Astrocyte (in vitro differentiated cells and primary cell): Measurements from ENCODE around the gene VPS37C. TPM values are rescaled to one million over a fixed set of nuclear protein-coding genes. Genes with fewer than 3 reads are reported as not detected.
"Not testable (repeated sequence)": the region's sequence is repeated elsewhere in the genome, so short reads cannot be mapped to it uniquely, and the experiment has no call there.

Experiments used
- DNase-seq: peaks from one replicate; pipeline ENCODE4 v3.0.0-alpha.2; 2010; ENCODE audit warnings: low read depth
- FAIRE-seq: peaks from 2 replicates; lab custom pipeline; 2011; peaks lifted over from hg19 to GRCh38; lab: Jason Lieb, UNC
- H2AFZ ChIP-seq: 2 replicates; pipeline ENCODE4 v1.6.0; 2012; ENCODE audit warnings: low read depth, low read length, inconsistent platforms
- H3K27ac ChIP-seq: 2 replicates; pipeline ENCODE4 v1.5.1; 2011; ENCODE audit warnings: low read depth, low read length, inconsistent platforms
- H3K27me3 ChIP-seq: 2 replicates; pipeline ENCODE4 v1.6.0; 2011; ENCODE audit warnings: low read length, inconsistent platforms; ENCODE audit not compliant: insufficient read depth
- H3K36me3 ChIP-seq: 2 replicates; pipeline ENCODE4 v1.5.1; 2011; ENCODE audit warnings: low read length, inconsistent platforms; ENCODE audit not compliant: insufficient read depth
- H3K4me1 ChIP-seq: 2 replicates; pipeline ENCODE4 v1.5.1; 2011; ENCODE audit warnings: low read length, inconsistent platforms; ENCODE audit not compliant: insufficient read depth
- H3K4me2 ChIP-seq: 2 replicates; pipeline ENCODE4 v1.6.0; 2012; ENCODE audit warnings: low read length, inconsistent platforms
- H3K4me3 ChIP-seq: 2 replicates; pipeline ENCODE4 v1.5.1; 2011; ENCODE audit warnings: low read depth, mild to moderate bottlenecking, low read length, inconsistent platforms; ENCODE audit not compliant: insufficient read depth
- H3K79me2 ChIP-seq: 2 replicates; pipeline ENCODE4 v1.6.0; 2012; ENCODE audit warnings: mild to moderate bottlenecking, low read length, inconsistent platforms; ENCODE audit not compliant: insufficient read depth
- H3K9ac ChIP-seq: 2 replicates; pipeline ENCODE4 v1.6.0; 2012; ENCODE audit warnings: mild to moderate bottlenecking, low read length, inconsistent platforms
- H3K9me3 ChIP-seq: 2 replicates; pipeline ENCODE4 v1.5.1; 2012; ENCODE audit warnings: low read depth, mild to moderate bottlenecking, low read length, inconsistent platforms; ENCODE audit not compliant: insufficient read depth
- H4K20me1 ChIP-seq: 2 replicates; pipeline ENCODE4 v1.6.0; 2012; ENCODE audit warnings: low read length, inconsistent platforms; ENCODE audit not compliant: insufficient read depth
- H3K27ac Mint-ChIP-seq: one replicate; pipeline ENCODE4 v1.8.0; 2021; ENCODE audit warnings: mild to moderate bottlenecking, mixed read lengths; ENCODE audit not compliant: unreplicated experiment
- H3K27me3 Mint-ChIP-seq: one replicate; pipeline ENCODE4 v1.8.0; 2021; ENCODE audit warnings: low read depth, mixed read lengths; ENCODE audit not compliant: unreplicated experiment
- H3K36me3 Mint-ChIP-seq: one replicate; pipeline ENCODE4 v1.8.0; 2021; ENCODE audit warnings: low read depth, mixed read lengths; ENCODE audit not compliant: unreplicated experiment
- H3K4me1 Mint-ChIP-seq: one replicate; pipeline ENCODE4 v1.8.0; 2021; ENCODE audit warnings: low read depth, mixed read lengths; ENCODE audit not compliant: unreplicated experiment
- H3K4me3 Mint-ChIP-seq: one replicate; pipeline ENCODE4 v1.8.0; 2021; ENCODE audit warnings: mild to moderate bottlenecking, moderate library complexity, mixed read lengths; ENCODE audit not compliant: unreplicated experiment
- H3K9me3 Mint-ChIP-seq: one replicate; pipeline ENCODE4 v1.8.0; 2021; ENCODE audit warnings: mild to moderate bottlenecking, mixed read lengths; ENCODE audit not compliant: unreplicated experiment
- EZH2 ChIP-seq: IDR thresholded peaks from 2 replicates; pipeline ENCODE4 v1.6.1; 2012; ENCODE audit warnings: mild to moderate bottlenecking, low read length, inconsistent platforms; ENCODE audit not compliant: insufficient read depth
- total RNA-seq: library from RNA; stranded (reverse); gene quantifications from 2 replicates; pipeline ENCODE4 v1.2.1, GENCODE V29; 2021
- TF ChIP-seq, protein P1 (sequence below): IDR thresholded peaks from 2 replicates; pipeline ENCODE4 v1.5.1; 2011; ENCODE audit warnings: low read depth, mild to moderate bottlenecking, inconsistent platforms, low read length, moderate library complexity; ENCODE audit not compliant: insufficient read depth

VPS37C gene
- total RNA-seq, 1 donor from 2014 or later: 18.1 TPM

DNA sequence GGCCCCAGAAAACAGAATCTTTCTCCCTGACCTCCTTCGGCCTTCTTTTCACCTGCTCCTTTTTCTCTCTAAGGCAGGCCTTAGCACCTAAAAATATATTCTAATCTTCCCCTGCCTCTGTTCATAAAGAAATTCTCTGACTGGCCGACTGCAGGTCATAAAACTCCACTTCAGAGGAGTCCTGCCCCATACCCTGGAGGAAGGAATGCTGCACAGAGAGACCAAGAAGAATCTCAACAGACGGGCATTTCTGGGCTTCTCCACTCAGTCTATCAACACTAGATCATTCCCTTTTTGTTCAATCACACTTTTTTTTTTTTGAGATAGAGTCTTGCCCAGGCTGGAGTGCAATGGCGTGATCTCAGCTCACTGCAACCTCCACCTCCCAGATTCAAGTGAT is 22.4 kb upstream of the VPS37C start:
- TF ChIP-seq, protein P1, sequence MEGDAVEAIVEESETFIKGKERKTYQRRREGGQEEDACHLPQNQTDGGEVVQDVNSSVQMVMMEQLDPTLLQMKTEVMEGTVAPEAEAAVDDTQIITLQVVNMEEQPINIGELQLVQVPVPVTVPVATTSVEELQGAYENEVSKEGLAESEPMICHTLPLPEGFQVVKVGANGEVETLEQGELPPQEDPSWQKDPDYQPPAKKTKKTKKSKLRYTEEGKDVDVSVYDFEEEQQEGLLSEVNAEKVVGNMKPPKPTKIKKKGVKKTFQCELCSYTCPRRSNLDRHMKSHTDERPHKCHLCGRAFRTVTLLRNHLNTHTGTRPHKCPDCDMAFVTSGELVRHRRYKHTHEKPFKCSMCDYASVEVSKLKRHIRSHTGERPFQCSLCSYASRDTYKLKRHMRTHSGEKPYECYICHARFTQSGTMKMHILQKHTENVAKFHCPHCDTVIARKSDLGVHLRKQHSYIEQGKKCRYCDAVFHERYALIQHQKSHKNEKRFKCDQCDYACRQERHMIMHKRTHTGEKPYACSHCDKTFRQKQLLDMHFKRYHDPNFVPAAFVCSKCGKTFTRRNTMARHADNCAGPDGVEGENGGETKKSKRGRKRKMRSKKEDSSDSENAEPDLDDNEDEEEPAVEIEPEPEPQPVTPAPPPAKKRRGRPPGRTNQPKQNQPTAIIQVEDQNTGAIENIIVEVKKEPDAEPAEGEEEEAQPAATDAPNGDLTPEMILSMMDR: no peak
- TF ChIP-seq EZH2: no peak
- no peaks in the 10 kb centered on the region for H3K36me3 Mint-ChIP-seq
- Histone ChIP-seq H3K9ac (no peak overlapping the region), H3K27me3 (peaks cover 9% of the 10 kb centered on the region), H3K9me3 (no peaks in the 10 kb centered on the region), H4K20me1 (no peaks in the 10 kb centered on the region), H3K27ac (no peak overlapping the region), H3K36me3 (no peaks in the 10 kb centered on the region), H3K4me3 (no peak overlapping the region), H3K4me1 (no peaks in the 10 kb centered on the region), H3K79me2 (no peaks in the 10 kb centered on the region), H3K4me2 (no peak overlapping the region), H2AFZ (no peak overlapping the region)
- H3K27ac Mint-ChIP-seq: no peak overlapping the region
- DNase-seq: no peak
- no peak for FAIRE-seq
- H3K27me3 Mint-ChIP-seq: peaks cover 6% of the 10 kb centered on the region
- no peaks in the 10 kb centered on the region for H3K4me1 Mint-ChIP-seq
- no peaks in the 10 kb centered on the region for H3K9me3 Mint-ChIP-seq
- no peak overlapping the region for H3K4me3 Mint-ChIP-seq

DNA sequence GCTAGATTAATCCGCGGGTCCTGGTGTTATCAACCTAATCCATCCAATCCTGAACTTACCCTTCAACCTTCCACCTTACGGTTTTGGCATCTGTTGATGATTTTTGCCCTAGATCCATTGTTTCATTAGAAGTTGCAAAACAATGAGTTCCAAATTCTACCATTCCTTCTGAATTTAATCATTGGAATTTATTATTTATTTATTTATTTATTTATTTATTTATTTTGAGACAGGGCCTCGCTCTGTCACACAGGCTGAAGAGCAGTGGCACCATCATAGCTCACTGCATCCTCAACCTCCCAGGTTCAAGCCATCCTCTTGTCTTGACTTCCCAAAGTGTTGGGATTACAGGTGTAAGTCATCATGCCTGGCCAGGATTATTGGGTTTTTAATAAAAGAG is 20.3 kb upstream of the VPS37C start:
- H3K27me3 Mint-ChIP-seq: peaks cover 7% of the 10 kb centered on the region
- H3K9ac ChIP-seq: no peak overlapping the region
- peaks cover 11% of the 10 kb centered on the region for H3K27me3 ChIP-seq

DNA sequence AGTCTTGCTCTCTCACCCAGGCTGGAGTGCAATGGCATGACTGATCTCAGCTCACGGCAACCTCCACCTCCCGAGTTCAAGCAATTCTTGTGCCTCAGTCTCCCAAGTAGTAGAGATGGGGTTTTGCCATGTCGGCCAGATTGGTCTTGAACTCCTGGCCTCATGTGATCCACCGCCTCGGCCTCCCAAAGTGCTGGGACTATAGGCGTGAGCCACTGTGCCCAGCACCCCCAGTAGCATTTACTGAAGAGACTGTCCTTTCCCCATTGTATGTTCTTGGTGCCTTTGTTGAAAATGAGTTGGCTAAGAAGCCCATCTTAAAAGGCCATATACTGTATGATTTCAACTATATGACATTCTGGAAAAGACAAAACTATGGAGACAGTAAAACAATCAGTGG is 19.0 kb upstream of the VPS37C start:
- H2AFZ ChIP-seq, H3K9ac ChIP-seq, H3K4me1 ChIP-seq, H3K4me2 ChIP-seq, DNase-seq, H3K27ac Mint-ChIP-seq, H3K36me3 ChIP-seq, FAIRE-seq, H3K79me2 ChIP-seq, H3K36me3 Mint-ChIP-seq, H3K4me1 Mint-ChIP-seq, H3K27ac ChIP-seq, H3K9me3 ChIP-seq, H4K20me1 ChIP-seq, H3K4me3 Mint-ChIP-seq, H3K4me3 ChIP-seq, H3K9me3 Mint-ChIP-seq: not testable (repeated sequence)
- H3K27me3 Mint-ChIP-seq: peaks cover 15% of the 10 kb centered on the region
- H3K27me3 ChIP-seq: peaks cover 20% of the 10 kb centered on the region

More for the DNA sequence above, 20.3 kb upstream of the VPS37C start:
- Mint-ChIP-seq H3K36me3 (no peaks in the 10 kb centered on the region), H3K27ac (no peak overlapping the region), H3K4me1 (no peaks in the 10 kb centered on the region), H3K9me3 (no peaks in the 10 kb centered on the region), H3K4me3 (no peak overlapping the region)
- Histone ChIP-seq H3K4me3 (no peak overlapping the region), H3K9me3 (no peaks in the 10 kb centered on the region), H3K4me1 (no peaks in the 10 kb centered on the region), H3K36me3 (no peaks in the 10 kb centered on the region), H3K79me2 (no peaks in the 10 kb centered on the region), H3K4me2 (no peak overlapping the region), H4K20me1 (no peaks in the 10 kb centered on the region), H2AFZ (no peak overlapping the region), H3K27ac (no peak overlapping the region)
- no peak for FAIRE-seq
- TF ChIP-seq, protein P1: no peak
- no peak for TF ChIP-seq EZH2
- no peak for DNase-seq
